ENCODE data around the gene ACAD8. TPM values are rescaled to one million over a fixed set of nuclear protein-coding genes. Genes with fewer than 3 reads are reported as not detected.

Gene ACAD8
- total and polyA plus RNA-seq, 2 of the 8 experiments (the other 6 are each of a cell fraction or from before 2014, with no cell fraction given) = 45.8 to 52.7 TPM

DNA sequence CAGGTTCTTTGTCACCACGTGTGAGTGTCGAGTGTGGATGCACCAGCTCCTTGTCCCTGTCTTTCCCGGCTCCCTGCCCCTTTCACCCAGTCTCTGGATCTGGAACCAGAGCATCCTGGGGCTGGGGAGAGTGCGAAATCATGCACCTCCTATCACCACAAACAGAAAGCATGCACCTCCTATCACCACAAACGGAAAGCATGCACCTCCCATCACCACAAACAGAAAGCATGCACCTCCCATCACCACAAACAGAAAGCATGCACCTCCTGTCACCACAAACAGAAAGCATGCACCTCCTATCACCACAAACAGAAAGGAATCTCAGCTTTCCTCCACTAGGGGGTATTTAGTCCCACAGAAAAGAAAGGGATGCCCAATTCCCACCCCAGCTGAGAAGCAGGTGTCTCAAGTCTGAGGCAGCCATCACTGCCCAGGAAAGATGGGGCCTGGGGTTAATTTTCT, 16.9 kb downstream of the ACAD8 start (continued):
- TF ChIP-seq FOSL1 (IDR thresholded peaks at IDR 0.05; ENCODE audit: insufficient read depth, low read depth, low read length) (no peak), SIN3A (conservative IDR thresholded peaks at IDR 0.05 in 1 of 2, IDR thresholded peaks at IDR 0.05 in 1 of 2; ENCODE audit: low read depth in 1 of 2, low read length in 2 of 2) (0 out of 4 replicates have a peak, but pooled peaks have one; percentile 64 to 65), MAX (IDR thresholded peaks at IDR 0.05) (peak; percentile 78), MAFK (IDR thresholded peaks at IDR 0.05; ENCODE audit: low read depth, low read length) (no peak), HDAC2 (IDR thresholded peaks at IDR 0.05; ENCODE audit: borderline replicate concordance in 1 of 2, low read depth in 2 of 2, low read length in 2 of 2) (no peak), TAF1 (IDR thresholded peaks at IDR 0.05; ENCODE audit: low read depth, low read length) (no peak), SRF (IDR thresholded peaks at IDR 0.05; ENCODE audit: low read depth, low read length) (no peak), HDAC6 (IDR thresholded peaks at IDR 0.05; ENCODE audit: low read depth, low read length) (no peak), ATF3 (IDR thresholded peaks at IDR 0.05; ENCODE audit: insufficient read depth, low read depth, low read length) (no peak), RAD21 (IDR thresholded peaks at IDR 0.05 in 1 of 2, conservative IDR thresholded peaks at IDR 0.05 in 1 of 2; ENCODE audit: low read depth in 2 of 2, low read length in 2 of 2) (peak; percentile 47 to 59), ZNF274 (IDR thresholded peaks at IDR 0.05; ENCODE audit: borderline replicate concordance, extremely low read depth, low read length) (no peak)

Data from H1 (cell line).